GM12891 (cell line): ENCODE measurements around the gene RFWD3.

Experiments used
- DNase-seq: peaks from one replicate; pipeline ENCODE4 v3.0.0; 2011; ENCODE audit warnings: low spot score; ENCODE audit not compliant: insufficient read length
- FAIRE-seq: peaks from 2 replicates; lab custom pipeline; 2011; peaks lifted over from hg19 to GRCh38; lab: Jason Lieb, UNC
- PAX5 ChIP-seq: IDR thresholded peaks from 2 replicates; pipeline ENCODE4 v1.6.1; 2011; ENCODE audit warnings: low read length, moderate library complexity, mild to moderate bottlenecking; ENCODE audit not compliant: insufficient read depth, severe bottlenecking
- POLR2A ChIP-seq: IDR thresholded peaks from 2 replicates; pipeline ENCODE4 v1.6.1; 2011; ENCODE audit warnings: low read depth, low read length, control low read depth
- POLR2AphosphoS5 ChIP-seq: IDR thresholded peaks from 2 replicates; pipeline ENCODE4 v1.6.1; 2011; ENCODE audit warnings: low read depth, low read length, control low read depth
- POU2F2 ChIP-seq: IDR thresholded peaks from 2 replicates; pipeline ENCODE4 v1.6.1; 2011; ENCODE audit warnings: low read depth, mild to moderate bottlenecking, control low read depth, low read length, moderate library complexity
- SPI1 ChIP-seq: IDR thresholded peaks from 2 replicates; pipeline ENCODE4 v1.6.1; 2011; ENCODE audit warnings: low read depth, low read length, control low read depth
- TAF1 ChIP-seq: IDR thresholded peaks from 2 replicates; pipeline ENCODE4 v1.6.1; 2011; ENCODE audit warnings: low read depth, low read length, control low read depth

Gene RFWD3

DNA sequence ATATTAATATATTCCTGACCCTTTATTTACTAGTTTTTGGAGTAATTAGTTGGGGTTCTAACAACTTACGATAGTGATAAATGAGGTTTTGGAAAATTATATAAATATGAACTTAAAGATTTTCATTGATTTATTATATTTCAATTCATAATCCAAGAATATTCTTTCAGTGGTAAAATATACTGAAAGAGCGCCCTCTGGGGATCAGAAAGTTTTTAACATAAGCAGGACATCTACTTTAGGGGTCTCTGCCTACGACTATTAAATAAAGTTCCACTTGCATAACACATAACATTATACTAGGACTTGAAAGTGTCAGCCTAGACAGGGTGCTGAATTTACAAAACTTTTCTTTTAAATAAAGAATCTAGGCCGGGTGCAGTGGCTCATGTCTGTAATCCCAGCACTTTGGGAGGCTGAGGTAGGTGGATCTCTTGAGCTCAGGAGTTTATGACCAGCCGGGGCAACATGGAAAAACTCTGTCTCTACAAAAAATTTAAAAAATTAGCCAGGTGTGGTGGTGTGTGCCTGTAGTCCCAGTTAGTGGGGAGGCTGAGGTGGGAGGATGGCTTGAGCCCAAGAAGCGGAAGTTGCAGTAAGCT lies 15.6 kb downstream of the RFWD3 start:
- no peak for DNase-seq
- no peak for FAIRE-seq
- TF ChIP-seq POLR2A (no peak), PAX5 (no peak), TAF1 (no peak), POU2F2 (no peak), SPI1 (no peak), POLR2AphosphoS5 (no peak)

DNA sequence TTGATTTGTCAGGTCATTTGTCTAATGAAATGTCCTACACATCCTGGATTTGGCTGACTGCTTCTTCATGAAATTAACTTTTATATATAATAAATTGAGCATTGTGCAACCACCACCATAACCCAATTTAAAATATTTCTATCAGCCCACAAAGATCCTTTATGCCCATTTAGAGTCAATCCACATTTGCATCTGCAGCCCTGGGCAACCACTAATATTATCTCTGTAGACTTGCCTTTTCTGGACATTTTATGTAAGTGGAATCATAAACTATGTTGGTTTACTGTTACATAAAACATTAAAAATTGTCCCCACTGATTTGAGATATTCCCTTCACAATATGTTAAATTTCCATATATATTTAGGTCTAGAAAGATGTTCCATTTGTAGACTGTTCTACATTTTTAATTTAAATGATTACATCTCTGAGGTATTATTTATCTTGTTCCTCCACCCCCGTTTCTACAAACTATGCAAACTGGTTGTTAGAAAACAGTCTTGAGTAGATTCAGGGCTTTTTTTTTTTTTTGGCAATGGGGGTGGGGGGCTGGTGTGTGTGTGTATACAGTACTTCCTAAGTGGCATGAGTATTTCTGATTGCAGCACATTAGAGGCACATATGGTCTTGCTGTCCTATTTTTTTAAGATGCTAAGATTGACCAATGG lies 16.7 kb downstream of the RFWD3 start:
- no peak for TF ChIP-seq POLR2AphosphoS5
- no peak for TF ChIP-seq TAF1
- no peak for TF ChIP-seq PAX5
- TF ChIP-seq POLR2A: no peak
- no peak for TF ChIP-seq POU2F2
- TF ChIP-seq SPI1: no peak
- FAIRE-seq (no peak), DNase-seq (no peak)

DNA sequence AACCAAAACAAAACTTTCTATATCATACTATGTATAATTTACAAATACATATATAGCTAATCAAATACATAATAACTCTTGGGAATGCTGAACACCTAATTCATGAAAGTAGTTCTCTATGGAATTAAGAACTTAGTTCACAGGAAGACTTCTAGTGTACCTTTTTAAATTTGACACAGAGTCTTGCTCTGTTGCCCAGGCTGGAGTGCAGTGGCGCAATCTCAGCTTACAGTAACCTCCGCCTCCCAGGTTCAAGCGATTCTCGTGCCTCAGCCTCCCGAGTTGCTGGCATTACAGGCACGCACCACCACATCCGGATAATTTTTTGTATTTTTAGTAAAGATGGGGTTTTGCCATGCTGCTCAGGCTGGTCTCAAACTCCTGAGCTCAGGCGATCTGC lies 24.7 kb downstream of the RFWD3 start:
- TF ChIP-seq TAF1 (no peak), POLR2AphosphoS5 (no peak), POLR2A (no peak), PAX5 (no peak), POU2F2 (no peak), SPI1 (no peak)
- no peak for FAIRE-seq

DNA sequence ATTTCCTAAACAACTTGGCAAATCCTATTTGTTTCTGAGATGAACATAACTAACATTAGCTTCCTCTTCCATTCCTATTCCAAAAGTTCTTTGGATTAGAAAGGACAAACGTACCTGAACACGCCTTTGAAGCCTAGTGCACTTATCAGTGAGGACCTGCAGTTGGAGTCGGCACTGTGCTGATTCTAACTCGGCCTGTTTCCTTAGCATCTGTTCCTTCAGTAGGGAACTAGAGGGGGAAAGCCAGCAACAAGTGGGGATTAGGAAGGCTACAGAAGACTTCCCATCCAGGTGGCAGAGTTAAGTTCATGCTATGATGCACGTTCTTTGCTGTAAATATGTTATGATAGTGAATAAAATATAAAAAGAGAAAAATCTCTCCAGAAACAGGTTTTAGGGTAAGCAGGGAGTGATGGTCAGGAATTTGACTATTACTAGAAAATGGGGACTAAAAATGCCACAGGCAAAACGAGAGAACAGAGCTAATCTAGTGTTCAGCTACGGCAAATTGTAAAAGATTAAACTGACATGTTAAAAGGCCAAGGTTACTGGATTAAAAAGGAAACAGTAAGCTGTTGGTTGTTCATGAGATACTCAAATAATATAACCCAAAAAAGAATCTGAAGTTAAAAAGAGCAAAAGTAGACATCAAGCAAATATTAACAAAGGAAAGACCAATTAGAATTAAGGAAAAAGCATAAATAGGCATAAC lies 28.8 kb downstream of the RFWD3 start:
- no peak for TF ChIP-seq POLR2AphosphoS5
- TF ChIP-seq SPI1: no peak
- no peak for TF ChIP-seq PAX5
- no peak for DNase-seq
- no peak for FAIRE-seq

More for the DNA sequence above, 24.7 kb downstream of the RFWD3 start:
- DNase-seq: no peak

DNA sequence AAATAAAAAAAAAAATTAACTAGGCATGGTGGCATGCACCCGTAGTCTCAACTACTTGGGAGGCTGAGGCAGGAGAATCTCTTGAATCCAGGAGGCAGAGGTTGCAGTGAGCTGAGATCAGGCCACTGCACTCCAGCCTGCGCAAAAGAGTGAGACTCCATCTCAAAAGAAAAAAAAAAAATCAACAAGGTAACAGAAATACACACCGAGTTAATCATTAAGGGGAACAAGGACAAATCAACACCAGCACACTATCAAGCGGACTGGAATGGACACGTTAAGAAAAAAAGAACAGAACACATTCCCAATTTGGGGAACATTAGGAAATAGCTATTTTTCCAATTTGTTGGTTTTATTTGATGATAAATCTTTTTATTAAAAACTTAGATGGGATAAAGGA lies 31.4 kb downstream of the RFWD3 start:
- TF ChIP-seq TAF1 (no peak), POLR2AphosphoS5 (no peak), PAX5 (no peak), POLR2A (no peak), SPI1 (no peak), POU2F2 (no peak)
- no peak for FAIRE-seq
- no peak for DNase-seq

DNA sequence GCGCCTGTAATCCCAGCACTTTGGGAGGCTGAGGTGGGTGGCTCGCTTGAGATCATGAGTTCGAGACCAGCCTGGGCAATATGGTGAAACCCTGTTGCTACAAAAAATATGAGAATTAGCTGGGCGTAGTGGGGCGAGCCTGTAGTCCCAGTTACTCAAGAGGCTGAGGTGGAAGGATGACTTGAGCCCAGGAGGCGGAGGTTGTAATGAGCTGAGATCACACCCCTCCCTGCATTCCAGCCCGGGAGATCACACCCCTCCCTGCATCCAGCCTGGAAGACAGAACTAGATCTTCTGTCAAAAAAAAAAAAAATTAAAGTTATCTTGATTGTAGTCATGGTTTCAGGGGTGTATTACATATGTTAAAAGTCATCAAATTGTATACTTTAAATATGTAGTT lies 33.0 kb downstream of the RFWD3 start:
- DNase-seq (no peak), FAIRE-seq (no peak)
- no peak for TF ChIP-seq TAF1
- no peak for TF ChIP-seq SPI1
- TF ChIP-seq POLR2A: no peak
- TF ChIP-seq POU2F2: no peak
- no peak for TF ChIP-seq PAX5
- no peak for TF ChIP-seq POLR2AphosphoS5

DNA sequence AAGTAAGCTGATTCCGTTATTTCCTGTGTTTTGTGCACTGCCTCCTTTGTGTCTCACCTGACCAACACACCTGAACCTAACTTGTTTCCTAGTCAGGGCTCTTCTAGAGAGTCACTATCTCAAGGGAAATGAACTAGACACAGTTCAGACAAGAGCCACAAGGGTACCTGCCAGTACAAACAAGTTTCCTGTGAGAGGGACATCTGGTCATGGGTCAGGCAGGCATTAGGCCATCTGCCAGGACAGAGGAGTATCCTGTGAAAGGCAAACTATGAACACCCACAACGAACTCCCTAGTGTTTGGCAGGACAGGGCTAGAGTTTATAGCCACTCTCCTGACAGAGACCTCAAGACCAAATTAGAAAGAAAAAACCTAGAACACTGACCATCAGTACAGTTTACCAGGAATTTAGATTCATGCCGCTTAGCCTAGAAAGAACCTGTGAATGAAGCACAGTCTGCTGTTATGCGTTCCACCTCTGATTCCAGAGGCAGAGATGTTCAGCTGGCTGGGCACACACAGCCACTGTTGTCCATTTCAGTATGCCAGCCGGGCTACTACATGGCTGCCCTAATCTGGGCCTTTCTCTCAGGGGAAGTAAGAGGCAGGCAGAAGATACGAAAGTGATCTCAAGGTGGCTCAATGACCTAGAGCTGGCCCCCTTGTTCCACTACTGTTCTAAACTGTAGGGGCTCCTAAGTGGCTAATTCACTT lies 39.0 kb downstream of the RFWD3 start:
- no peak for TF ChIP-seq POU2F2
- TF ChIP-seq TAF1: no peak
- TF ChIP-seq PAX5: no peak
- TF ChIP-seq POLR2A: no peak
- TF ChIP-seq POLR2AphosphoS5: no peak
- TF ChIP-seq SPI1: no peak
- FAIRE-seq (no peak), DNase-seq (no peak)

DNA sequence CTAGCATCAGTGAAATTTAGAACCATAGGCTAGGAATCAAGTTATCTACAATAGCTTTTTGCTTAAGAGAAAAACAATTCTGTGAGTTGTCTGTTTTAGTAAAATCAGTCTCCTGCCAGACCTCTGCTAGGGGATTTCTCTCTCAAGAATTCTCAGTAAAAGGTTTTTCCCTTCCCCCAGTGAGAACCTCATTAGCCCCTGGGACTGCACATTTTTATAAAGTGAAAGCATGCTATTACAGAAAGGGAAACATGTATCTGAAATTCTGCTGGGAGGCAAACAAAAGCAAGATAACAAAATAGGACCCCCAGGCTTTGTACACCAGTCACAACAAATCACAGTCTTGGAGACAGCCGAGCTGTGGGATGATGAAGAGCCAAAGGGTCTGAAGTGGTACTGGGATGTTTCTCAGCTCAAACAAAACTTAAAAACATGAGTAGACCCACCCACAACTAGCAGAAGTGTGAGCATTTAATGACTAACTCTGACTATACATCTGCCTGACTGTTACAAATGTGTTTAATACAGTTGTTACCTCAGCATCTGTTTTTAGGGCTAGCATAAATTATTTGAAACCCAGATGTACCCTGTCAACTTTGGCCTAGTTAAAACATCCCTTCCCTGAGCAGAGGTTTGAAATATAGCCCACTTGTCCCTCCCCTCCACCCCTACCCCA lies 39.8 kb downstream of the RFWD3 start:
- TF ChIP-seq PAX5: no peak
- no peak for TF ChIP-seq TAF1
- no peak for TF ChIP-seq SPI1
- TF ChIP-seq POU2F2: no peak
- no peak for TF ChIP-seq POLR2AphosphoS5
- no peak for TF ChIP-seq POLR2A
- FAIRE-seq: no peak
- no peak for DNase-seq

DNA sequence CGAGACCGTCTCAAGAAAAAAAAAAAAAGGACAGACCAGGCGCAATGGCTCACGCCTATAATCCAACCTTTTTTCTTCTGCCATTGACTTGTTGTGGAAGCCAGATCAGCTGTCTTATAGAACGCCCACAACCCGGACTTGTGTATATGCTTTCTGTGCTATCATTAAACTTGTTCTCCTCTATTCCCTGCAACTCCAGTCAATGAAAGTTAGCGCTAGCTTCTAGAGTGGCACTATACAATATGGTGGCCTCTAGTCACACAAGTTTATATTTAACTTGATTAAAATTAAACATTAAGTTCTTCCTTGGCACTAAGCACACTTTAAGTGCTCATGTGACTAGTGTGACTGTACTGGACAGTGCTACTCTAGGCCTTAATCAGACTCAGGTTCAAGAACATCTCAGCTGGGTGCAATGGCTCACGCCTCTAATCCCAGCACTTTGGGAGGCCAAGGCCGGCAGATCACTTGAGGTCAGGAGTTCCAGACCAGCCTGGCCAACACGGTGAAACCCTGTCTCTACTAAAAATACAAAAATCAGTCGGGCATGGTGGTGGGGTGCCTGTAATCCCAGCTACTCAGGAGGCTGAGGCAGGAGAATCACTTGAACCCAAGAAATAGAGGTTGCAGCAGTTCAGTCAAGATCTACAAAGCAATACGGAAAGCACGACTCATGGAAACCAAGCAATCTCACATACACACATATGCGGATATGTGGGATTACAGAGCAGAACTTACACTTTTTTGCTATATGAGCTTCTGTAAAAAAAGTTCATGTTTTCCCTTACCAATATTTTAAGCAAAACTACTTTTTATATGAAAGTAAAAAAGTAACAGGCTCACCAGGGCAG lies 41.0 kb downstream of the RFWD3 start:
- TF ChIP-seq POLR2A (no peak), POU2F2 (no peak), SPI1 (no peak), TAF1 (no peak), POLR2AphosphoS5 (no peak), PAX5 (no peak)
- no peak for FAIRE-seq

More for the DNA sequence above, 41.0 kb downstream of the RFWD3 start:
- DNase-seq: no peak
